MCF 10A (cell line): ENCODE results near the gene EXT2. TPM values are rescaled to one million over a fixed set of nuclear protein-coding genes. Genes with fewer than 3 reads are reported as not detected.
A peak's percentile ranks its signal among the peaks of the same experiment; 100 is the strongest.

Source experiments
- BruUV-seq: library from RNA; stranded (reverse); fragments of 400-500 nt; replicated peaks from 2 replicates; lab custom pipeline; 2021; lab: Mats Ljungman, UMichigan
- CTCF ChIA-PET: fragments of 300-600 bp; sonication (Branson Sonifier 250); formaldehyde crosslinking; extraction: SDS; loops from one replicate; lab custom pipeline; 2021; ENCODE audit warnings: antibody characterized with exemption, inconsistent platforms; lab: Yijun Ruan, JAX
- POLR2A ChIA-PET: fragments of 300-600, 350-650 bp; sonication (Branson Sonifier 250); formaldehyde crosslinking; extraction: SDS; loops from one replicate; lab custom pipeline; 2020; ENCODE audit warnings: antibody characterized with exemption, inconsistent platforms; lab: Yijun Ruan, JAX
- DNase-seq: peaks from one replicate; pipeline ENCODE4 v3.0.0-alpha.2; 2018; ENCODE audit not compliant: unreplicated experiment
- H3K27ac Mint-ChIP-seq: one replicate; pipeline ENCODE4 v1.8.0; 2022; ENCODE audit warnings: mild to moderate bottlenecking, low read depth, mixed read lengths; ENCODE audit not compliant: unreplicated experiment
- H3K27me3 Mint-ChIP-seq: one replicate; pipeline ENCODE4 v1.8.0; 2022; ENCODE audit warnings: mixed read lengths; ENCODE audit not compliant: insufficient read depth, unreplicated experiment
- H3K36me3 Mint-ChIP-seq: one replicate; pipeline ENCODE4 v1.8.0; 2022; ENCODE audit warnings: mild to moderate bottlenecking, moderate library complexity, mixed read lengths; ENCODE audit not compliant: insufficient read depth, unreplicated experiment
- H3K4me1 Mint-ChIP-seq: one replicate; pipeline ENCODE4 v1.8.0; 2022; ENCODE audit warnings: mixed read lengths; ENCODE audit not compliant: insufficient read depth, unreplicated experiment
- H3K4me3 Mint-ChIP-seq: one replicate; pipeline ENCODE4 v1.8.0; 2022; ENCODE audit warnings: mild to moderate bottlenecking, moderate library complexity, mixed read lengths; ENCODE audit not compliant: unreplicated experiment
- H3K9me3 Mint-ChIP-seq: one replicate; pipeline ENCODE4 v1.8.0; 2022; ENCODE audit warnings: mixed read lengths; ENCODE audit not compliant: unreplicated experiment
- CTCF ChIP-seq: fragments of 200-600 bp; IDR thresholded peaks from one replicate; pipeline ENCODE4 v1.8.0; 2022; ENCODE audit warnings: antibody characterized with exemption, mild to moderate bottlenecking; ENCODE audit not compliant: unreplicated experiment
- intact Hi-C: fragments of 100-400 bp; cut with micrococcal nuclease; formaldehyde crosslinking; loops from 2 replicates; pipeline ENCODE4 v1.14.1; 2022
- total RNA-seq: library from RNA; stranded (reverse); gene quantifications from 2 replicates; pipeline ENCODE4 v1.2.3, GENCODE V29; 2022

The EXT2 gene
- total RNA-seq, 1 experiment from 2014 or later = 73.1 TPM

GRCh38 chr11:44066732-44067141, 28.7 kb upstream of the EXT2 start:
- CTCF ChIA-PET = interaction anchor here (0.5 to 1.6 kb wide), 8 partner anchors 8 to 177 kb away, joined by 3 to 6 read pairs (median 3); partner anchors contain the start of gene EXT2

GRCh38 chr11:44067266-44067665, 28.2 kb upstream of the EXT2 start:
- intact Hi-C loops = no loop called here
- no peak for TF ChIP-seq CTCF
- H3K4me3 Mint-ChIP-seq = peak overlapping the region; percentile 78
- ChIA-PET POLR2A (interaction anchor here (1.1 to 2.7 kb wide), 4 partner anchors 8 to 186 kb away, joined by 3 to 16 read pairs (median 4); partner anchors contain the start of gene EXT2), CTCF (interaction anchor here (0.7 to 2.0 kb wide), 4 partner anchors 11 to 177 kb away, joined by 3 to 14 read pairs (median 3); no protein-coding TSS in a partner anchor)
- no peaks in the 10 kb centered on the region for H3K27me3 Mint-ChIP-seq
- H3K27ac Mint-ChIP-seq = no peak overlapping the region
- H3K9me3 Mint-ChIP-seq = no peaks in the 10 kb centered on the region
- H3K36me3 Mint-ChIP-seq = no peaks in the 10 kb centered on the region
- H3K4me1 Mint-ChIP-seq = peaks cover 11% of the 10 kb centered on the region
- BruUV-seq = no TSS peak
- no peak for DNase-seq

More at GRCh38 chr11:44066732-44067141, 28.7 kb upstream of the EXT2 start:
- peak overlapping the region; percentile 78 for H3K4me3 Mint-ChIP-seq
- no peaks in the 10 kb centered on the region for H3K27me3 Mint-ChIP-seq
- no peaks in the 10 kb centered on the region for H3K36me3 Mint-ChIP-seq
- DNase-seq = peak; percentile 78
- BruUV-seq = TSS peak; percentile 73
- POLR2A ChIA-PET = interaction anchor here (0.6 to 2.7 kb wide), 8 partner anchors 8 to 186 kb away, joined by 3 to 16 read pairs (median 4); partner anchors contain the start of gene EXT2
- H3K4me1 Mint-ChIP-seq = peaks cover 11% of the 10 kb centered on the region
- no peaks in the 10 kb centered on the region for H3K9me3 Mint-ChIP-seq
- no peak for TF ChIP-seq CTCF
- H3K27ac Mint-ChIP-seq = peak overlapping the region; percentile 89
- intact Hi-C loops = no loop called here

GRCh38 chr11:44068180-44068579, 27.3 kb upstream of the EXT2 start:
- Mint-ChIP-seq H3K27me3 (no peaks in the 10 kb centered on the region), H3K4me1 (peaks cover 11% of the 10 kb centered on the region), H3K4me3 (no peak overlapping the region), H3K27ac (no peak overlapping the region), H3K9me3 (no peaks in the 10 kb centered on the region), H3K36me3 (peaks cover 3% of the 10 kb centered on the region)
- POLR2A ChIA-PET = no interaction called here
- CTCF ChIA-PET = interaction anchor here (0.6 to 2.0 kb wide), 5 partner anchors 9 to 175 kb away, joined by 3 to 14 read pairs (median 4); no protein-coding TSS in a partner anchor
- TF ChIP-seq CTCF = no peak
- intact Hi-C loops = no loop called here
- no TSS peak for BruUV-seq
- DNase-seq = no peak

GRCh38 chr11:44071157-44071556, 24.3 kb upstream of the EXT2 start:
- H3K36me3 Mint-ChIP-seq = peaks cover 6% of the 10 kb centered on the region
- no peaks in the 10 kb centered on the region for H3K9me3 Mint-ChIP-seq
- H3K27me3 Mint-ChIP-seq = no peaks in the 10 kb centered on the region
- no peak overlapping the region for H3K4me3 Mint-ChIP-seq
- peaks cover 4% of the 10 kb centered on the region for H3K4me1 Mint-ChIP-seq
- BruUV-seq = no TSS peak
- CTCF ChIA-PET = interaction anchor here (0.6 to 1.7 kb wide), 8 partner anchors 14 to 181 kb away, joined by 3 to 7 read pairs (median 4); partner anchors contain the start of gene EXT2
- no peak for TF ChIP-seq CTCF
- intact Hi-C loops = no loop called here
- POLR2A ChIA-PET = no interaction called here
- DNase-seq = no peak
- no peak overlapping the region for H3K27ac Mint-ChIP-seq
